H1 (cell line): Measurements from ENCODE around the gene HBEGF. TPM values are rescaled to one million over a fixed set of nuclear protein-coding genes. Genes with fewer than 3 reads are reported as not detected.

Experiments used
- CTCF ChIA-PET: fragments of 300-600 bp; sonication (Branson Sonifier 250); formaldehyde crosslinking; loops from one replicate; lab custom pipeline; 2021; ENCODE audit not compliant: partially characterized antibody; lab: Charles Lee
- POLR2A ChIA-PET: fragments of 300-600 bp; sonication (Branson Sonifier 250); formaldehyde crosslinking; loops from one replicate; lab custom pipeline; 2021; ENCODE audit warnings: inconsistent platforms; ENCODE audit not compliant: partially characterized antibody; lab: Charles Lee
- DNase-seq, 2 experiments: peaks; one replicate each; pipeline versions ENCODE4 v3.0.0 to v3.0.0-alpha.2; 2010 to 2022; ENCODE audit warnings: low spot score in 2 of 2, low read depth in 1 of 2, mixed read lengths in 1 of 2
- FAIRE-seq: peaks from 2 replicates; lab custom pipeline; 2011; peaks lifted over from hg19 to GRCh38; lab: Jason Lieb, UNC
- H2AFZ ChIP-seq: 2 replicates; pipeline ENCODE4 v1.8.1; 2012; ENCODE audit warnings: low read length, inconsistent platforms
- H2AK5ac ChIP-seq: 2 replicates; pipeline ENCODE4 v1.6.1; 2013; ENCODE audit warnings: low read depth, low read length
- H2BK120ac ChIP-seq: replicated peaks from 2 replicates; pipeline ENCODE3; 2013; ENCODE audit warnings: low read depth, low read length, inconsistent platforms
- H2BK12ac ChIP-seq: 2 replicates; pipeline ENCODE4 v1.6.1; 2013; ENCODE audit warnings: low read depth, low read length
- H2BK15ac ChIP-seq: 2 replicates; pipeline ENCODE4 v1.6.1; 2013; ENCODE audit warnings: low read length
- H2BK20ac ChIP-seq: 2 replicates; pipeline ENCODE4 v1.6.1; 2013; ENCODE audit warnings: low read length
- H2BK5ac ChIP-seq: 2 replicates; pipeline ENCODE4 v1.6.1; 2013; ENCODE audit warnings: low read depth, low read length
- H3K14ac ChIP-seq: 2 replicates; pipeline ENCODE4 v1.6.1; 2013; ENCODE audit warnings: inconsistent platforms; ENCODE audit not compliant: insufficient read length
- H3K18ac ChIP-seq: 2 replicates; pipeline ENCODE4 v1.6.1; 2013; ENCODE audit warnings: low read length; ENCODE audit errors: extremely low read depth
- H3K23ac ChIP-seq: 2 replicates; pipeline ENCODE4 v1.6.1; 2013; ENCODE audit warnings: inconsistent platforms; ENCODE audit not compliant: insufficient read length
- H3K23me2 ChIP-seq: 2 replicates; pipeline ENCODE4 v1.6.1; 2013; ENCODE audit warnings: low read depth, low read length
- H3K27ac ChIP-seq: 2 replicates; pipeline ENCODE4 v1.6.1; 2011; ENCODE audit warnings: low read depth, low read length, inconsistent platforms
- H3K27me3 ChIP-seq, 4 experiments: replicated peaks in 1 of 4; 1 replicate in 1 of 4; 2 replicates in 3 of 4; pipeline versions ENCODE4 v1.6.1 to v1.8.1; 2011 to 2013; ENCODE audit warnings: low read length in 3 of 4, mild to moderate bottlenecking in 3 of 4, inconsistent platforms in 2 of 4, mixed read lengths in 2 of 4, moderate library complexity in 1 of 4; ENCODE audit not compliant: control insufficient read depth in 3 of 4, insufficient read depth in 3 of 4; ENCODE audit errors: extremely low read depth in 1 of 4
- H3K36me3 ChIP-seq, 4 experiments: 2 replicates each; pipeline versions ENCODE4 v1.6.1 to v1.8.1; 2011 to 2013; ENCODE audit warnings: mild to moderate bottlenecking in 4 of 4, low read length in 3 of 4, moderate library complexity in 2 of 4, control low read depth in 1 of 4, inconsistent platforms in 1 of 4; ENCODE audit not compliant: insufficient read depth in 4 of 4, control insufficient read depth in 2 of 4
- H3K4ac ChIP-seq: replicated peaks from 2 replicates; pipeline ENCODE3; 2013; ENCODE audit warnings: low read length, low read depth, mixed read lengths, inconsistent platforms; ENCODE audit not compliant: insufficient read length
- H3K4me1 ChIP-seq, 4 experiments: replicated peaks in 1 of 4; 1 replicate in 1 of 4; 2 replicates in 3 of 4; pipeline versions ENCODE4 v1.6.1 to v1.8.1; 2011 to 2013; ENCODE audit warnings: low read length in 3 of 4, inconsistent platforms in 2 of 4, mixed read lengths in 1 of 4; ENCODE audit not compliant: insufficient read depth in 4 of 4, control insufficient read depth in 3 of 4
- H3K4me2 ChIP-seq, 2 experiments: 2 replicates each; pipeline versions ENCODE4 v1.6.1 to v1.8.1; 2011 to 2013; ENCODE audit warnings: low read depth in 2 of 2, low read length in 2 of 2, control low read depth in 1 of 2, inconsistent platforms in 1 of 2, mild to moderate bottlenecking in 1 of 2; ENCODE audit not compliant: insufficient read depth in 1 of 2
- H3K4me3 ChIP-seq, 4 experiments: fragments of 200-600, 300-600 bp in 1 of 4; sonication (generic), shearing (Covaris generic), sonication (Bioruptor Twin) in 1 of 4; 2 replicates each; pipeline versions ENCODE4 v1.5.1 to v1.8.1; 2011 to 2016; ENCODE audit warnings: low read length in 4 of 4, low read depth in 3 of 4, control low read depth in 2 of 4, inconsistent platforms in 2 of 4, mild to moderate bottlenecking in 2 of 4, mixed read lengths in 1 of 4, moderate library complexity in 1 of 4; ENCODE audit not compliant: insufficient read depth in 2 of 4; ENCODE audit errors: extremely low read depth in 1 of 4
- H3K56ac ChIP-seq: replicated peaks from 2 replicates; pipeline ENCODE3; 2013; ENCODE audit warnings: low read depth, mild to moderate bottlenecking, mixed read lengths, low read length, inconsistent platforms; ENCODE audit not compliant: insufficient read length
- H3K79me1 ChIP-seq: 2 replicates; pipeline ENCODE4 v1.6.1; 2013; ENCODE audit warnings: low read depth, low read length, control low read depth
- H3K79me2 ChIP-seq, 2 experiments: 2 replicates each; pipeline versions ENCODE4 v1.6.1 to v1.8.1; 2012 to 2013; ENCODE audit warnings: low read length in 2 of 2, mild to moderate bottlenecking in 2 of 2, inconsistent platforms in 1 of 2; ENCODE audit not compliant: insufficient read depth in 2 of 2, control insufficient read depth in 1 of 2
- H3K9ac ChIP-seq, 4 experiments: replicated peaks in 1 of 4; 1 replicate in 1 of 4; 2 replicates in 3 of 4; pipeline versions ENCODE4 v1.6.1 to v1.8.1; 2011 to 2013; ENCODE audit warnings: low read depth in 3 of 4, low read length in 3 of 4, control low read depth in 2 of 4, mild to moderate bottlenecking in 2 of 4, moderate library complexity in 2 of 4, inconsistent platforms in 1 of 4; ENCODE audit errors: extremely low read depth in 1 of 4
- H3K9me3 ChIP-seq, 2 experiments: 2 replicates each; pipeline versions ENCODE4 v1.6.1 to v1.8.1; 2012 to 2013; ENCODE audit warnings: mild to moderate bottlenecking in 2 of 2, moderate library complexity in 2 of 2, control low read depth in 1 of 2, inconsistent platforms in 1 of 2, low read depth in 1 of 2, low read length in 1 of 2, mixed read lengths in 1 of 2; ENCODE audit not compliant: insufficient read depth in 2 of 2
- H4K20me1 ChIP-seq, 2 experiments: replicated peaks in 1 of 2; 2 replicates each; pipeline versions ENCODE3 to v1.8.1; 2011 to 2013; ENCODE audit warnings: inconsistent platforms in 2 of 2, low read length in 2 of 2, mild to moderate bottlenecking in 1 of 2; ENCODE audit not compliant: insufficient read depth in 2 of 2, control insufficient read depth in 1 of 2
- H4K5ac ChIP-seq: 2 replicates; pipeline ENCODE4 v1.6.1; 2013; ENCODE audit warnings: low read length, low read depth, mixed read lengths, inconsistent platforms; ENCODE audit not compliant: insufficient read length
- H4K8ac ChIP-seq: 2 replicates; pipeline ENCODE4 v1.8.0; 2013; ENCODE audit warnings: mild to moderate bottlenecking, moderate library complexity, low read length, inconsistent platforms; ENCODE audit not compliant: insufficient read depth; ENCODE audit errors: extremely low read depth
- H4K91ac ChIP-seq: replicated peaks from 2 replicates; pipeline ENCODE3; 2013; ENCODE audit warnings: low read length, mixed read lengths, inconsistent platforms; ENCODE audit not compliant: insufficient read length
- CHD1 ChIP-seq: IDR thresholded peaks from 2 replicates; pipeline ENCODE4 v1.6.1; 2012; ENCODE audit warnings: low read depth, low read length, improper control_type of control experiment
- CHD2 ChIP-seq: IDR thresholded peaks from 2 replicates; pipeline ENCODE4 v1.6.1; 2012; ENCODE audit warnings: low read length, improper control_type of control experiment
- EGR1 ChIP-seq: IDR thresholded peaks from 2 replicates; pipeline ENCODE4 v1.6.1; 2011; ENCODE audit warnings: low read depth, low read length, borderline replicate concordance
- EP300 ChIP-seq, 2 experiments: IDR thresholded peaks; 1 replicate in 1 of 2; 2 replicates in 1 of 2; pipeline ENCODE4 v1.6.1; 2011 to 2012; ENCODE audit warnings: low read depth in 2 of 2, low read length in 2 of 2, mild to moderate bottlenecking in 2 of 2, borderline replicate concordance in 1 of 2, inconsistent platforms in 1 of 2, moderate library complexity in 1 of 2
- HDAC2 ChIP-seq, 2 experiments: fragments of 300-600 bp in 1 of 2; sonication (generic) in 1 of 2; IDR thresholded peaks; 2 replicates each; pipeline ENCODE4 v1.6.1; 2011 to 2012; ENCODE audit warnings: low read depth in 2 of 2, low read length in 2 of 2, mild to moderate bottlenecking in 2 of 2, moderate library complexity in 2 of 2, borderline replicate concordance in 1 of 2, inconsistent platforms in 1 of 2
- KDM4A ChIP-seq: IDR thresholded peaks from one replicate; pipeline ENCODE4 v1.7.1; 2012; ENCODE audit warnings: low read depth, mild to moderate bottlenecking, moderate library complexity, low read length, inconsistent platforms; ENCODE audit not compliant: severe bottlenecking
- NANOG ChIP-seq: IDR thresholded peaks from 2 replicates; pipeline ENCODE4 v1.6.1; 2011; ENCODE audit warnings: low read length, low read depth, mild to moderate bottlenecking, inconsistent platforms; ENCODE audit not compliant: insufficient read depth, poor library complexity, severe bottlenecking
- NRF1 ChIP-seq: IDR thresholded peaks from 2 replicates; pipeline ENCODE4 v1.6.1; 2011; ENCODE audit warnings: mild to moderate bottlenecking, low read depth, low read length, improper control_type of control experiment
- POLR2A ChIP-seq, 2 experiments: IDR thresholded peaks; 1 replicate in 1 of 2; 2 replicates in 1 of 2; pipeline ENCODE4 v1.6.1; 2011; ENCODE audit warnings: low read depth in 2 of 2, low read length in 2 of 2, mild to moderate bottlenecking in 2 of 2; ENCODE audit errors: control extremely low read depth in 1 of 2
- POU5F1 ChIP-seq: IDR thresholded peaks from 2 replicates; pipeline ENCODE4 v1.6.1; 2011; ENCODE audit warnings: low read depth, mild to moderate bottlenecking, low read length, moderate library complexity
- RXRA ChIP-seq: IDR thresholded peaks from 2 replicates; pipeline ENCODE4 v1.6.1; 2011; ENCODE audit warnings: low read depth, mild to moderate bottlenecking, low read length, moderate library complexity; ENCODE audit not compliant: insufficient read depth
- SP2 ChIP-seq: IDR thresholded peaks from 2 replicates; pipeline ENCODE4 v1.6.1; 2012; ENCODE audit warnings: mild to moderate bottlenecking, low read length, inconsistent platforms
- SRF ChIP-seq: IDR thresholded peaks from 2 replicates; pipeline ENCODE4 v1.6.1; 2011; ENCODE audit warnings: mild to moderate bottlenecking, low read depth, low read length, moderate library complexity
- TBP ChIP-seq: IDR thresholded peaks from 2 replicates; pipeline ENCODE4 v1.6.1; 2011; ENCODE audit warnings: low read depth, low read length, improper control_type of control experiment
- ZNF274 ChIP-seq: IDR thresholded peaks from 2 replicates; pipeline ENCODE4 v1.7.0; 2012; ENCODE audit warnings: low read length, borderline replicate concordance; ENCODE audit errors: extremely low read depth
- WGBS, 2 experiments: shearing (Covaris generic) in 1 of 2; methylation state at CpG; one replicate each; pipeline versions ENCODE4 v1.1.6 to v1.1.7; 2013 to 2015; ENCODE audit warnings: low lambda C conversion rate in 2 of 2, mixed read lengths in 2 of 2, inconsistent platforms in 1 of 2, low coverage in 1 of 2, missing lambda C conversion rate in 1 of 2; ENCODE audit not compliant: insufficient replicate concordance in 2 of 2, insufficient coverage in 1 of 2, insufficient read length in 1 of 2; ENCODE audit errors: extremely low coverage in 1 of 2, missing lambda C conversion rate in 1 of 2; 5-methylcytosine and 5-hydroxymethylcytosine counted together
- polyA plus RNA-seq, 7 experiments: library from polyadenylated mRNA; depleted of rRNA in 3 of 7; stranded (reverse) in 5 of 7; unstranded in 2 of 7; fragments of >200 nt in 5 of 7; fragments of 200-250 nt in 2 of 7; gene quantifications; 1 replicate in 5 of 7; 2 replicates in 1 of 7; 4 replicates in 1 of 7; pipeline versions ENCODE4 v1.2.1 to v1.2.3, GENCODE V29; 2011 to 2013; ENCODE audit warnings: missing spikeins in 2 of 7, mixed read lengths in 2 of 7
- total RNA-seq: library from RNA; stranded (reverse); fragmentation: NEBNext Ultra II Directional; extraction: Animal tissue kit (Norgen Biotek cat#: 25700); gene quantifications from 2 replicates; pipeline ENCODE4 v1.2.1, GENCODE V29; 2021

The HBEGF gene
- total and polyA plus RNA-seq, 2 of the 8 experiments (the other 6 are each of a cell fraction or from before 2014, with no cell fraction given) = 2.4 to 2.5 TPM

GRCh38 chr5:140293849-140294100 is 52.6 kb downstream of the HBEGF start:
- ChIA-PET CTCF (interaction anchor here (0.9 to 1.3 kb wide), 3 partner anchors 25 to 59 kb away, joined by 3 read pairs; no protein-coding TSS in a partner anchor), POLR2A (interaction anchor here (1.0 to 1.6 kb wide), 2 partner anchors 11 to 12 kb away, joined by 4 read pairs; no protein-coding TSS in a partner anchor)
- no peaks in the 10 kb centered on the region; the same call in 1 of the 2 replicates for H3K23me2 ChIP-seq
- no peak overlapping the region for H3K23ac ChIP-seq
- no peak overlapping the region for H2BK20ac ChIP-seq
- H3K18ac ChIP-seq = no peak overlapping the region
- no peak overlapping the region for H3K56ac ChIP-seq
- H4K20me1 ChIP-seq = peaks cover 4% of the 10 kb centered on the region in 2 experiments
- no peak overlapping the region for H3K4me3 ChIP-seq
- FAIRE-seq = no peak
- H2BK120ac ChIP-seq = no peak overlapping the region
- no peak overlapping the region for H2BK12ac ChIP-seq
- WGBS, 2 experiments = 71% methylated on average over 1 of the region's 1 CpG; no CpG with 5 or more reads in 1 of the 2 experiments
- H4K91ac ChIP-seq = no peak overlapping the region
- no peak overlapping the region for H3K14ac ChIP-seq
- no peaks in the 10 kb centered on the region for H3K27me3 ChIP-seq
- H3K4me1 ChIP-seq = no peaks in the 10 kb centered on the region
- H3K36me3 ChIP-seq = peaks cover 0 to under 1% (median 0%) of the 10 kb centered on the region in 4 experiments; a peak in 1 of 8 replicates
- no peak overlapping the region for H3K4ac ChIP-seq
- H3K79me2 ChIP-seq = peaks cover 0 to 97% of the 10 kb centered on the region in 2 experiments; a peak in 3 of 4 replicates
- H2BK15ac ChIP-seq = no peak overlapping the region
- no peak overlapping the region for H3K27ac ChIP-seq
- H3K79me1 ChIP-seq = no peaks in the 10 kb centered on the region
- H4K8ac ChIP-seq = no peak overlapping the region
- H2AK5ac ChIP-seq = no peak overlapping the region
- no peak overlapping the region for H2BK5ac ChIP-seq
- peak overlapping the region in 1 of 4 experiments; percentile 34; a peak in 1 of 7 replicates for H3K9ac ChIP-seq
- no peak overlapping the region for H4K5ac ChIP-seq
- H3K4me2 ChIP-seq = no peak overlapping the region
- H2AFZ ChIP-seq = no peak overlapping the region
- no peak for DNase-seq
- no peaks in the 10 kb centered on the region for H3K9me3 ChIP-seq
- TF ChIP-seq NRF1 (no peak), NANOG (no peak), EGR1 (no peak), TBP (no peak), ZNF274 (no peak), HDAC2 (IDR thresholded peaks at IDR 0.05; ENCODE audit: borderline replicate concordance in 1 of 2, low read depth in 2 of 2, low read length in 2 of 2) (no peak), EP300 (IDR thresholded peaks at IDR 0.05; ENCODE audit: borderline replicate concordance in 1 of 2, low read depth in 2 of 2, low read length in 2 of 2) (no peak), SRF (no peak), CHD2 (no peak), RXRA (no peak), SP2 (no peak), KDM4A (no peak), POLR2A (IDR thresholded peaks at IDR 0.05; ENCODE audit: control extremely low read depth in 1 of 2, low read depth in 2 of 2, low read length in 2 of 2) (no peak), CHD1 (no peak), POU5F1 (no peak)
